Caco-2 (cell line): ENCODE results near the gene SMG9. TPM values are rescaled to one million over a fixed set of nuclear protein-coding genes. Genes with fewer than 3 reads are reported as not detected.

Experiments used
- BruUV-seq: library from RNA; stranded (reverse); fragments of 400-500 nt; replicated peaks from 2 replicates; lab custom pipeline; 2021; lab: Mats Ljungman, UMichigan
- CTCF ChIA-PET: fragments of 300-600 bp; sonication (Branson Sonifier 250); formaldehyde crosslinking; loops from one replicate; lab custom pipeline; 2022; ENCODE audit warnings: antibody characterized with exemption; lab: Charles Lee
- POLR2A ChIA-PET: fragments of 300-600 bp; sonication (Branson Sonifier 250); formaldehyde crosslinking; loops from one replicate; lab custom pipeline; 2022; ENCODE audit warnings: antibody characterized with exemption; lab: Charles Lee
- DNase-seq, 2 experiments: peaks; one replicate each; pipeline versions ENCODE4 v3.0.0 to v3.0.0-alpha.2; 2020 to 2022
- H3K27me3 ChIP-seq: replicated peaks from 2 replicates; pipeline ENCODE4 v1.6.0; 2011; ENCODE audit warnings: low read length; ENCODE audit not compliant: control insufficient read depth, insufficient read depth
- H3K36me3 ChIP-seq: 2 replicates; pipeline ENCODE4 v1.5.1; 2011; ENCODE audit warnings: low read length; ENCODE audit not compliant: control insufficient read depth, insufficient read depth
- H3K4me1 ChIP-seq: fragments of 250-450 bp; sonication (Bioruptor Pico); 2 replicates; pipeline ENCODE4 v1.5.1; 2020; ENCODE audit warnings: mild to moderate bottlenecking
- H3K4me3 ChIP-seq: 2 replicates; pipeline ENCODE4 v1.5.1; 2011; ENCODE audit warnings: low read depth, mild to moderate bottlenecking, control low read depth, low read length
- H3K9me3 ChIP-seq: fragments of 250-450 bp; sonication (Bioruptor Pico); 2 replicates; pipeline ENCODE4 v1.5.1; 2020; ENCODE audit warnings: mild to moderate bottlenecking, moderate library complexity
- H3K27ac Mint-ChIP-seq: one replicate; pipeline ENCODE4 v1.8.0; 2022; ENCODE audit warnings: mixed read lengths; ENCODE audit not compliant: unreplicated experiment
- H3K27me3 Mint-ChIP-seq: one replicate; pipeline ENCODE4 v1.8.0; 2022; ENCODE audit warnings: mixed read lengths; ENCODE audit not compliant: insufficient read depth, unreplicated experiment
- H3K36me3 Mint-ChIP-seq: one replicate; pipeline ENCODE4 v1.8.0; 2022; ENCODE audit warnings: mild to moderate bottlenecking, mixed read lengths; ENCODE audit not compliant: insufficient read depth, unreplicated experiment
- H3K4me1 Mint-ChIP-seq: one replicate; pipeline ENCODE4 v1.8.0; 2022; ENCODE audit warnings: low read depth, mixed read lengths; ENCODE audit not compliant: unreplicated experiment
- H3K4me3 Mint-ChIP-seq: one replicate; pipeline ENCODE4 v1.8.0; 2022; ENCODE audit warnings: mild to moderate bottlenecking, moderate library complexity, mixed read lengths; ENCODE audit not compliant: unreplicated experiment
- H3K9me3 Mint-ChIP-seq: one replicate; pipeline ENCODE4 v1.8.0; 2022; ENCODE audit warnings: mixed read lengths; ENCODE audit not compliant: unreplicated experiment
- intact Hi-C: fragments of 100-400 bp; cut with micrococcal nuclease; formaldehyde crosslinking; loops from one replicate; pipeline ENCODE4 v1.10.0; 2022; ENCODE audit not compliant: unreplicated experiment
- total RNA-seq: library from RNA; stranded (reverse); gene quantifications from 2 replicates; pipeline ENCODE4 v1.2.3, GENCODE V29; 2022
- TF ChIP-seq, protein P1 (sequence below), 2 experiments: fragments of 200-600 bp in 1 of 2; IDR thresholded peaks; 1 replicate in 1 of 2; 2 replicates in 1 of 2; pipeline versions ENCODE4 v1.5.1 to v1.8.0; 2011 to 2022; ENCODE audit warnings: antibody characterized with exemption in 1 of 2, control low read depth in 1 of 2, inconsistent platforms in 1 of 2, low read depth in 1 of 2, low read length in 1 of 2, mild to moderate bottlenecking in 1 of 2, moderate library complexity in 1 of 2; ENCODE audit not compliant: insufficient read depth in 1 of 2, severe bottlenecking in 1 of 2, unreplicated experiment in 1 of 2

Gene SMG9
- total RNA-seq, 1 experiment from 2014 or later: 87.6 TPM

DNA sequence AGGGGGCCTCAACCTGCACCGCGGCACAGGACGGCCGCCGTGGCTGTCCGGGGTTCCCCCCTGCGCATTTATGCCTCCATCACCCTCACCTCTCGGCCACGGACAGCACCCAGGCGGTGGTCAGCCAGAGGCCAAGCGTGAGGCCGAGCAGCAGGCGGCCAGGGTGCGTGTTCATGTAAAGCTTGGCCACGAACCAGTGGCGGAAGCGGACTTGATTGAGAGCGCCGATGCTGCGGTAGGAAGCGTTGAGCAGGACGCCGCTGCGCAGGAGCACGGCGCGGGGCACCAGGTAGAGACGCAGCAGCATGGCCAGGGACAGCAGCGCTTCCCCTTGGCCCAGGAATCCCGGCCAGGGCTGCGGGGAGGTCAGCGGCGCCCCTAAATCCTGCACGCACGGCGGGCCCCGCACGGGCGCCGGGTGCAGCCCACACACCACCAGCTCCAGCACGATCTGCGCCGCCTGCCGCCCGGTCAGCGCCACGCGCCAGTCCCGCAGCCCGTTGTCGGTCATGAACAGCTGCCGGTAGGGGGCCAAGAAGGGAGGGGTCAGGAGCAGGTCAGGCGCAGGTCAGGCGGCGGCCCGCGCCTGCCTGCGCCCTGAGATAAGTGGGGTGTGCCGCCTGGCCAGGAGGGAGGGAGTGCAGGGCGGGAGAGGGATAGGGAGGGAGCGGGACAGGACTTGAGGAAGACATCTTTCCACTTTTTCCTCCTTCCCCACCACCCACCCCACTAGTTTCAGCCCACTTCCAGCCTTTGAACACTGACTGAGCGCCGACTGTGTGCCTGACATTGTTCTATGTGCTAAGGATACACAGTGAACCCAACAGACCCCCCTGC is 19.6 kb upstream of the SMG9 start:
- ChIA-PET CTCF (no interaction called here), POLR2A (no interaction called here)
- Mint-ChIP-seq H3K9me3 (no peaks in the 10 kb centered on the region), H3K27me3 (no peaks in the 10 kb centered on the region), H3K4me3 (no peak overlapping the region), H3K27ac (no peak overlapping the region), H3K36me3 (peaks cover 5% of the 10 kb centered on the region), H3K4me1 (peaks cover 7% of the 10 kb centered on the region)
- Histone ChIP-seq H3K4me3 (no peak overlapping the region), H3K4me1 (no peaks in the 10 kb centered on the region), H3K9me3 (no peaks in the 10 kb centered on the region), H3K36me3 (no peaks in the 10 kb centered on the region), H3K27me3 (no peaks in the 10 kb centered on the region)
- intact Hi-C loops: no loop called here
- DNase-seq: no peak
- BruUV-seq: no TSS peak
- TF ChIP-seq, protein P1, sequence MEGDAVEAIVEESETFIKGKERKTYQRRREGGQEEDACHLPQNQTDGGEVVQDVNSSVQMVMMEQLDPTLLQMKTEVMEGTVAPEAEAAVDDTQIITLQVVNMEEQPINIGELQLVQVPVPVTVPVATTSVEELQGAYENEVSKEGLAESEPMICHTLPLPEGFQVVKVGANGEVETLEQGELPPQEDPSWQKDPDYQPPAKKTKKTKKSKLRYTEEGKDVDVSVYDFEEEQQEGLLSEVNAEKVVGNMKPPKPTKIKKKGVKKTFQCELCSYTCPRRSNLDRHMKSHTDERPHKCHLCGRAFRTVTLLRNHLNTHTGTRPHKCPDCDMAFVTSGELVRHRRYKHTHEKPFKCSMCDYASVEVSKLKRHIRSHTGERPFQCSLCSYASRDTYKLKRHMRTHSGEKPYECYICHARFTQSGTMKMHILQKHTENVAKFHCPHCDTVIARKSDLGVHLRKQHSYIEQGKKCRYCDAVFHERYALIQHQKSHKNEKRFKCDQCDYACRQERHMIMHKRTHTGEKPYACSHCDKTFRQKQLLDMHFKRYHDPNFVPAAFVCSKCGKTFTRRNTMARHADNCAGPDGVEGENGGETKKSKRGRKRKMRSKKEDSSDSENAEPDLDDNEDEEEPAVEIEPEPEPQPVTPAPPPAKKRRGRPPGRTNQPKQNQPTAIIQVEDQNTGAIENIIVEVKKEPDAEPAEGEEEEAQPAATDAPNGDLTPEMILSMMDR (IDR thresholded peaks at IDR 0.05; ENCODE audit: insufficient read depth in 1 of 2, low read depth in 1 of 2, low read length in 1 of 2, severe bottlenecking in 1 of 2, unreplicated experiment in 1 of 2): no peak

DNA sequence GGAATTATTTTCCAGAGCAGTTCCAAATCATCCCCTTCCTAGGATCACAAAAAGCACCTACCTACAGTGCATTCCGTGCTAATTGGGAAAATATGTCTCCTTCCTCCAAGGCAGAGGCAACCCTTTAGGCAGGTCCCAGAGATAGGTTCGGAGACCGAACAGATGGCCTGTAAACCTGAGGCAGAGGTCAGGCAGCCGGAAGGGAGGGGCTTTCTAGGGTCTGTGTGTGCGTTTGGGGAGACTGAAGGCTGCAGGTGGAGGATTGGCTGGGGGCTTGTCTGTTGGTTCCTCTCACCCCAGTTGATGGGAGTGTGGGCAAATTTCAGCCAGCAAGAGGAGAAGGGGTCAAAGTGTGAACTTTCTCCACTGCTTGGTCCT is 19.0 kb upstream of the SMG9 start:
- Mint-ChIP-seq H3K36me3 (peaks cover 5% of the 10 kb centered on the region), H3K27me3 (no peaks in the 10 kb centered on the region), H3K27ac (no peak overlapping the region), H3K9me3 (no peaks in the 10 kb centered on the region), H3K4me3 (no peak overlapping the region), H3K4me1 (peaks cover 6% of the 10 kb centered on the region)
- Histone ChIP-seq H3K4me3 (no peak overlapping the region), H3K27me3 (no peaks in the 10 kb centered on the region), H3K4me1 (no peaks in the 10 kb centered on the region), H3K36me3 (no peaks in the 10 kb centered on the region), H3K9me3 (no peaks in the 10 kb centered on the region)
- no peak for DNase-seq
- BruUV-seq: no TSS peak
- ChIA-PET POLR2A (no interaction called here), CTCF (no interaction called here)
- intact Hi-C loops: no loop called here
- TF ChIP-seq, protein P1 (IDR thresholded peaks at IDR 0.05; ENCODE audit: insufficient read depth in 1 of 2, low read depth in 1 of 2, low read length in 1 of 2, severe bottlenecking in 1 of 2, unreplicated experiment in 1 of 2): no peak

DNA sequence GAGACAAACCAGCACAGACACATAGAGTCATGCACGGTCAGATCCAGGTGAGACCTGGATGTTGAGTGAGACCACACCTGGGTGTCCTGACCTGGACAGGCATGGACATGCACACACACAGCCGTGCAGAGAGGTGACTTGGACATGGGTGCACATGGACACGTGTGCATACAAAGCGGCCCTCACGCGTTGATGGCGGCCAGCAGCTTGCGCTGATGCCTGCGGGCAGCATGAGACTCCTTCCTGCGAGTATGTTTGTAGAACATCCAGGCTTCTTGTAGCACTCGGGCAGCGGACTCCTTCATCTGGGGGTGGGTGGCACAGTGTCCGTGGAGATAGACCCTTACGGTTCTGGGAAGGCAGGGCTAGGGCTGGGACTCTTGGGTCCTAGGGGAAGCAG is 14.5 kb upstream of the SMG9 start:
- POLR2A ChIA-PET: no interaction called here
- peaks cover 5% of the 10 kb centered on the region; the same call in 1 of the 2 replicates for H3K4me1 ChIP-seq
- Mint-ChIP-seq H3K4me3 (no peak overlapping the region), H3K36me3 (peaks cover 5% of the 10 kb centered on the region), H3K9me3 (no peaks in the 10 kb centered on the region), H3K4me1 (peaks cover 19% of the 10 kb centered on the region), H3K27me3 (no peaks in the 10 kb centered on the region), H3K27ac (peak overlapping the region; percentile 63)
- TF ChIP-seq, protein P1 (IDR thresholded peaks at IDR 0.05; ENCODE audit: insufficient read depth in 1 of 2, low read depth in 1 of 2, low read length in 1 of 2, severe bottlenecking in 1 of 2, unreplicated experiment in 1 of 2): no peak
- CTCF ChIA-PET: interaction anchor here (1.1 kb wide), 1 partner anchor 250 kb away, joined by 3 read pairs; no protein-coding TSS in a partner anchor
- BruUV-seq: no TSS peak
- H3K4me3 ChIP-seq: no peak overlapping the region
- DNase-seq: no peak
- H3K36me3 ChIP-seq: peaks cover 1% of the 10 kb centered on the region; the same call in 1 of the 2 replicates
- H3K27me3 ChIP-seq: no peaks in the 10 kb centered on the region
- intact Hi-C loops: no loop called here
- H3K9me3 ChIP-seq: no peaks in the 10 kb centered on the region
